HEK293 (cell line): ENCODE results near the gene NCK1.
A peak's percentile ranks its signal among the peaks of the same experiment; 100 is the strongest.

Source experiments
- CTCF ChIA-PET: fragments of 350-600 bp; formaldehyde crosslinking; extraction: SDS; loops from one replicate; lab custom pipeline; 2021; ENCODE audit warnings: antibody characterized with exemption; lab: Yijun Ruan, JAX
- POLR2A ChIA-PET: fragments of 300-600 bp; formaldehyde crosslinking; extraction: SDS; loops from one replicate; lab custom pipeline; 2020; ENCODE audit warnings: antibody characterized with exemption, inconsistent platforms; lab: Yijun Ruan, JAX
- H3K27ac ChIP-seq: fragments of 200-500 bp; sonication (Bioruptor generic); 2 replicates; pipeline ENCODE4 v1.5.1; 2014; ENCODE audit warnings: low read depth, low read length, control low read depth, inconsistent platforms; ENCODE audit errors: extremely low read depth
- H3K36me3 ChIP-seq, 2 experiments: fragments of 200-500 bp in 1 of 2; sonication (Bioruptor generic) in 1 of 2; 1 replicate in 1 of 2; 2 replicates in 1 of 2; pipeline ENCODE4 v1.5.1; 2014 to 2017; ENCODE audit warnings: inconsistent platforms in 2 of 2, low read length in 2 of 2; ENCODE audit not compliant: control insufficient read depth in 2 of 2, insufficient read depth in 1 of 2
- H3K4me1 ChIP-seq: fragments of 200-500 bp; sonication (Bioruptor generic); 2 replicates; pipeline ENCODE4 v1.5.1; 2014; ENCODE audit warnings: mild to moderate bottlenecking, low read length, inconsistent platforms; ENCODE audit not compliant: control insufficient read depth, insufficient read depth
- H3K4me3 ChIP-seq: 2 replicates; pipeline ENCODE4 v1.5.1; 2011; ENCODE audit warnings: low read depth, mild to moderate bottlenecking, control low read depth, low read length, moderate library complexity
- H3K9me3 ChIP-seq: fragments of 200-500 bp; sonication (Bioruptor generic); 2 replicates; pipeline ENCODE4 v1.5.1; 2014; ENCODE audit warnings: low read depth, low read length, inconsistent platforms; ENCODE audit not compliant: control insufficient read depth, insufficient read depth
- GFI1B ChIP-seq: fragments of 450-650 bp; formaldehyde crosslinking; IDR thresholded peaks from 2 replicates; pipeline ENCODE4 v1.5.1; 2016; ENCODE audit warnings: missing biosample characterization, missing genetic modification characterization
- GLI2 ChIP-seq: fragments of 450-650 bp; formaldehyde crosslinking; IDR thresholded peaks from 2 replicates; pipeline ENCODE4; 2017; ENCODE audit warnings: missing biosample characterization, missing genetic modification characterization, low read depth, borderline replicate concordance
- SETDB1 ChIP-seq: IDR thresholded peaks from one replicate; pipeline ENCODE4 v1.6.1; 2017; ENCODE audit warnings: mild to moderate bottlenecking, low read length, moderate library complexity, mixed read lengths; ENCODE audit not compliant: insufficient read length
- TCF7L2 ChIP-seq: IDR thresholded peaks from 2 replicates; pipeline ENCODE4 v1.6.1; 2011; ENCODE audit warnings: low read depth, mild to moderate bottlenecking, inconsistent platforms, low read length, moderate library complexity, borderline replicate concordance
- ZFP37 ChIP-seq: fragments of 450-650 bp; formaldehyde crosslinking; IDR thresholded peaks from 2 replicates; pipeline ENCODE4 v1.5.1; 2016; ENCODE audit warnings: missing biosample characterization, missing genetic modification characterization
- ZFP69B ChIP-seq: fragments of 450-650 bp; formaldehyde crosslinking; IDR thresholded peaks from 2 replicates; pipeline ENCODE4 v1.5.1; 2016; ENCODE audit warnings: missing biosample characterization, missing genetic modification characterization
- ZNF157 ChIP-seq: fragments of 450-650 bp; formaldehyde crosslinking; IDR thresholded peaks from 2 replicates; pipeline ENCODE4 v1.5.1; 2016; ENCODE audit warnings: missing biosample characterization, missing genetic modification characterization
- ZNF221 ChIP-seq: fragments of 450-650 bp; formaldehyde crosslinking; IDR thresholded peaks from 2 replicates; pipeline ENCODE4 v1.5.1; 2017; ENCODE audit warnings: missing biosample characterization, missing genetic modification characterization, borderline replicate concordance
- ZNF514 ChIP-seq: fragments of 450-650 bp; formaldehyde crosslinking; IDR thresholded peaks from 2 replicates; pipeline ENCODE4 v1.5.1; 2016; ENCODE audit warnings: missing biosample characterization, missing genetic modification characterization
- TF ChIP-seq, protein P1 (sequence below): fragments of 450-650 bp; formaldehyde crosslinking; IDR thresholded peaks from 2 replicates; pipeline ENCODE4 v1.5.1; 2016; ENCODE audit warnings: missing biosample characterization, missing genetic modification characterization
- TF ChIP-seq, protein P2 (sequence below): fragments of 450-650 bp; formaldehyde crosslinking; IDR thresholded peaks from 2 replicates; pipeline ENCODE4 v1.5.1; 2016; ENCODE audit warnings: missing biosample characterization, missing genetic modification characterization
- TF ChIP-seq, protein P3 (sequence below): fragments of 450-650 bp; formaldehyde crosslinking; conservative IDR thresholded peaks from 2 replicates; pipeline ENCODE4 v1.5.1; 2016; ENCODE audit warnings: low read depth, missing biosample characterization, missing genetic modification characterization
- TF ChIP-seq, protein P4 (sequence below): fragments of 450-650 bp; formaldehyde crosslinking; IDR thresholded peaks from 2 replicates; pipeline ENCODE4 v1.5.1; 2017; ENCODE audit warnings: missing biosample characterization, missing genetic modification characterization
- TF ChIP-seq, protein P5 (sequence below): fragments of 450-650 bp; formaldehyde crosslinking; IDR thresholded peaks from 2 replicates; pipeline ENCODE4 v1.5.1; 2016; ENCODE audit warnings: missing biosample characterization, missing genetic modification characterization

Gene NCK1

DNA sequence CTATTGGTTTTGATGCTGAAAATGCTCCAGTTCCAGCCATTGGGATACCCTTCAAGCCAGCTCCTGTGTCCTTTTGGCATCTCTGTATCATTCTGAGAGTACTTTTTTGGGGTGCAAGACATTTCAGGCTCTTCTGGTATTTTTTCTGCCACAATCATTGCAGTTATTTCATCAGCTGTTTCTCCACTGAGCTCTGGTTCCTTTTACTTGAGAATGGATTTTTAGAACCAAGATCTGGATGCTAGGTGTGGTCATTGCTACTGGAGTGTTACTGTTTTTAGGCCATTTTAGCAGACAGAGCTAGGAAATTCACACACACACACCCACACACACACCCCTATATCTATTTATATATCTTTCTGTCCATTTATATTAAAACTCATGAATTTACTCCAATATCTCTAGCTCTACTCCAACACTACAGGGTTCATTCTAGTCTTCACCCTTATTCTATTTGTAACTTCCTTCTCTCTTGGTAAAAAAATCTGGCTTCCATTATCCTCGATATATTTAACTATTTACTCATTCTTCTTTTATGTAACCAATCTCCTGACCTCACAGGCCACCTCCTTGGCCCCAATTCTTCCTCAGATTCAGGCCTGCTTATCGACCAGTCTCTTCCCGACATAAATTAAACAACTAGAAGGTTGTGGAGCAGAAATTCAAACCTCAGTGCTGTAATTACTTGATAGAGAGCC is 26.0 kb upstream of the NCK1 start:
- ChIA-PET CTCF (no interaction called here), POLR2A (interaction anchor here (1.1 kb wide), 1 partner anchor 26 kb away, joined by 4 read pairs; the partner anchor contains the start of gene NCK1)
- Histone ChIP-seq H3K27ac (no peak overlapping the region), H3K4me1 (peaks cover 9% of the 10 kb centered on the region), H3K4me3 (no peak overlapping the region), H3K36me3 (peaks cover 0 to 16% of the 10 kb centered on the region in 2 experiments; a peak in 2 of 3 replicates), H3K9me3 (no peaks in the 10 kb centered on the region)
- TF ChIP-seq SETDB1, result no peak
- TF ChIP-seq, protein P1, sequence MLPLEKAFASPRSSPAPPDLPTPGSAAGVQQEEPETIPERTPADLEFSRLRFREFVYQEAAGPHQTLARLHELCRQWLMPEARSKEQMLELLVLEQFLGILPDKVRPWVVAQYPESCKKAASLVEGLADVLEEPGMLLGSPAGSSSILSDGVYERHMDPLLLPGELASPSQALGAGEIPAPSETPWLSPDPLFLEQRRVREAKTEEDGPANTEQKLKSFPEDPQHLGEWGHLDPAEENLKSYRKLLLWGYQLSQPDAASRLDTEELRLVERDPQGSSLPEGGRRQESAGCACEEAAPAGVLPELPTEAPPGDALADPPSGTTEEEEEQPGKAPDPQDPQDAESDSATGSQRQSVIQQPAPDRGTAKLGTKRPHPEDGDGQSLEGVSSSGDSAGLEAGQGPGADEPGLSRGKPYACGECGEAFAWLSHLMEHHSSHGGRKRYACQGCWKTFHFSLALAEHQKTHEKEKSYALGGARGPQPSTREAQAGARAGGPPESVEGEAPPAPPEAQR (tag by site-specific recombination), result no peak
- TF ChIP-seq GLI2 (tag by site-specific recombination), result no peak
- no peak for TF ChIP-seq ZFP69B (tag by site-specific recombination)
- TF ChIP-seq TCF7L2, result no peak
- TF ChIP-seq ZNF157, result no peak
- no peak for TF ChIP-seq ZNF221 (tag by site-specific recombination)
- TF ChIP-seq, protein P2, sequence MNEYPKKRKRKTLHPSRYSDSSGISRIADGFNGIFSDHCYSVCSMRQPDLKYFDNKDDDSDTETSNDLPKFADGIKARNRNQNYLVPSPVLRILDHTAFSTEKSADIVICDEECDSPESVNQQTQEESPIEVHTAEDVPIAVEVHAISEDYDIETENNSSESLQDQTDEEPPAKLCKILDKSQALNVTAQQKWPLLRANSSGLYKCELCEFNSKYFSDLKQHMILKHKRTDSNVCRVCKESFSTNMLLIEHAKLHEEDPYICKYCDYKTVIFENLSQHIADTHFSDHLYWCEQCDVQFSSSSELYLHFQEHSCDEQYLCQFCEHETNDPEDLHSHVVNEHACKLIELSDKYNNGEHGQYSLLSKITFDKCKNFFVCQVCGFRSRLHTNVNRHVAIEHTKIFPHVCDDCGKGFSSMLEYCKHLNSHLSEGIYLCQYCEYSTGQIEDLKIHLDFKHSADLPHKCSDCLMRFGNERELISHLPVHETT (tag by site-specific recombination), result no peak

DNA sequence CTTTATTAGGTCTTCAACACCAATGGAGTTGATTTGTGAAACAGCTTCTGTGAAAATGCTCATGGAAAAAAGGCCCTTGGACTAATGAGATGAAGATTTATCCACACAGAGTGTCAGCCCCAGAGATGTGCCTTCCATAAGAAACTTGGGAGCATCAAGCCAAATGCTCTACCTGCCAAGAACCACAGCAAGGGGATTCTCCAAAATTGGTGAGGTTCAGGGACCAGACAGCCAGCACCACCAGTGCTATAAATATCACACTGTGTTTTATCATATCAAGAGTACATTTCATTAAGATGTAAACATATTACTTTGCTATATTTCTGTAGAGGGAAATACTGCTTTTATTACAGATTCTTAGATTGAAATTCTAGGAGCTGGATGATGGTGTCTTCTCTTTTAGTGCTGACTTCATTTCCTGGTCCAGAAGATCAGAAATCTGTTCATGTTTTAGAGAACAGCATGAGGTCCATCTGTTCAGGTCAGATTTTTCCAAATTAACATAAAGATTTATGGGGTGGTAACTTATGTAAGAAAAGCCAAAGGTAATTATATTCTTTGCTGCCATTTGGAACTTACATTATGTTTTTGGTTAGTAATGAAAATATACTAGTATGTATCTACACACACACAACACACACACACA is 25.4 kb upstream of the NCK1 start:
- ChIA-PET POLR2A (interaction anchor here (1.1 kb wide), 1 partner anchor 25 kb away, joined by 4 read pairs; the partner anchor contains the start of gene NCK1), CTCF (no interaction called here)
- peaks cover 9% of the 10 kb centered on the region for H3K4me1 ChIP-seq
- TF ChIP-seq, protein P3, sequence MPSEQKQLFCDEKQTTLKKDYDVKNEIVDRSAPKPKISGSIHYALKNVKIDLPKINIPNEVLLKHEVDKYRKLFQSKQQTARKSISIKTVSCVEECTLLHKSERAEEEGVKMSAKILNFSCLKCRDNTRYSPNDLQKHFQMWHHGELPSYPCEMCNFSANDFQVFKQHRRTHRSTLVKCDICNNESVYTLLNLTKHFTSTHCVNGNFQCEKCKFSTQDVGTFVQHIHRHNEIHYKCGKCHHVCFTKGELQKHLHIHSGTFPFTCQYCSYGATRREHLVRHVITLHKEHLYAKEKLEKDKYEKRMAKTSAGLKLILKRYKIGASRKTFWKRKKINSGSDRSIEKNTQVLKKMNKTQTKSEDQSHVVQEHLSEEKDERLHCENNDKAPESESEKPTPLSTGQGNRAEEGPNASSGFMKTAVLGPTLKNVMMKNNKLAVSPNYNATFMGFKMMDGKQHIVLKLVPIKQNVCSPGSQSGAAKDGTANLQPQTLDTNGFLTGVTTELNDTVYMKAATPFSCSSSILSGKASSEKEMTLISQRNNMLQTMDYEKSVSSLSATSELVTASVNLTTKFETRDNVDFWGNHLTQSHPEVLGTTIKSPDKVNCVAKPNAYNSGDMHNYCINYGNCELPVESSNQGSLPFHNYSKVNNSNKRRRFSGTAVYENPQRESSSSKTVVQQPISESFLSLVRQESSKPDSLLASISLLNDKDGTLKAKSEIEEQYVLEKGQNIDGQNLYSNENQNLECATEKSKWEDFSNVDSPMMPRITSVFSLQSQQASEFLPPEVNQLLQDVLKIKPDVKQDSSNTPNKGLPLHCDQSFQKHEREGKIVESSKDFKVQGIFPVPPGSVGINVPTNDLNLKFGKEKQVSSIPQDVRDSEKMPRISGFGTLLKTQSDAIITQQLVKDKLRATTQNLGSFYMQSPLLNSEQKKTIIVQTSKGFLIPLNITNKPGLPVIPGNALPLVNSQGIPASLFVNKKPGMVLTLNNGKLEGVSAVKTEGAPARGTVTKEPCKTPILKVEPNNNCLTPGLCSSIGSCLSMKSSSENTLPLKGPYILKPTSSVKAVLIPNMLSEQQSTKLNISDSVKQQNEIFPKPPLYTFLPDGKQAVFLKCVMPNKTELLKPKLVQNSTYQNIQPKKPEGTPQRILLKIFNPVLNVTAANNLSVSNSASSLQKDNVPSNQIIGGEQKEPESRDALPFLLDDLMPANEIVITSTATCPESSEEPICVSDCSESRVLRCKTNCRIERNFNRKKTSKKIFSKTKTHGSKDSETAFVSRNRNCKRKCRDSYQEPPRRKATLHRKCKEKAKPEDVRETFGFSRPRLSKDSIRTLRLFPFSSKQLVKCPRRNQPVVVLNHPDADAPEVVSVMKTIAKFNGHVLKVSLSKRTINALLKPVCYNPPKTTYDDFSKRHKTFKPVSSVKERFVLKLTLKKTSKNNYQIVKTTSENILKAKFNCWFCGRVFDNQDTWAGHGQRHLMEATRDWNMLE, result no peak
- no peak for TF ChIP-seq ZNF514 (tag by site-specific recombination)
- peak; percentile 79 for TF ChIP-seq GFI1B (tag by site-specific recombination)
- TF ChIP-seq, protein P4, sequence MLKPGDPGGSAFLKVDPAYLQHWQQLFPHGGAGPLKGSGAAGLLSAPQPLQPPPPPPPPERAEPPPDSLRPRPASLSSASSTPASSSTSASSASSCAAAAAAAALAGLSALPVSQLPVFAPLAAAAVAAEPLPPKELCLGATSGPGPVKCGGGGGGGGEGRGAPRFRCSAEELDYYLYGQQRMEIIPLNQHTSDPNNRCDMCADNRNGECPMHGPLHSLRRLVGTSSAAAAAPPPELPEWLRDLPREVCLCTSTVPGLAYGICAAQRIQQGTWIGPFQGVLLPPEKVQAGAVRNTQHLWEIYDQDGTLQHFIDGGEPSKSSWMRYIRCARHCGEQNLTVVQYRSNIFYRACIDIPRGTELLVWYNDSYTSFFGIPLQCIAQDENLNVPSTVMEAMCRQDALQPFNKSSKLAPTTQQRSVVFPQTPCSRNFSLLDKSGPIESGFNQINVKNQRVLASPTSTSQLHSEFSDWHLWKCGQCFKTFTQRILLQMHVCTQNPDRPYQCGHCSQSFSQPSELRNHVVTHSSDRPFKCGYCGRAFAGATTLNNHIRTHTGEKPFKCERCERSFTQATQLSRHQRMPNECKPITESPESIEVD (tag by site-specific recombination), result peak; percentile 67
- TF ChIP-seq ZFP37 (tag by site-specific recombination), result no peak
- TF ChIP-seq, protein P5, sequence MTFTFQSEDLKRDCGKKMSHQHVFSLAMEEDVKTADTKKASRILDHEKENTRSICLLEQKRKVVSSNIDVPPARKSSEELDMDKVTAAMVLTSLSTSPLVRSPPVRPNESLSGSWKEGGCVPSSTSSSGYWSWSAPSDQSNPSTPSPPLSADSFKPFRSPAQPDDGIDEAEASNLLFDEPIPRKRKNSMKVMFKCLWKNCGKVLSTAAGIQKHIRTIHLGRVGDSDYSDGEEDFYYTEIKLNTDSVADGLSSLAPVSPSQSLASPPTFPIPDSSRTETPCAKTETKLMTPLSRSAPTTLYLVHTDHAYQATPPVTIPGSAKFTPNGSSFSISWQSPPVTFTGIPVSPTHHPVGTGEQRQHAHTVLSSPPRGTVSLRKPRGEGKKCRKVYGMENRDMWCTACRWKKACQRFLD, result no peak
- no peak overlapping the region for H3K27ac ChIP-seq
- no peaks in the 10 kb centered on the region for H3K9me3 ChIP-seq
- H3K36me3 ChIP-seq, result peaks cover 0 to 17% of the 10 kb centered on the region in 2 experiments; a peak in 2 of 3 replicates
- no peak overlapping the region for H3K4me3 ChIP-seq
